ENCODE data around the gene VCL. TPM values are rescaled to one million over a fixed set of nuclear protein-coding genes. Genes with fewer than 3 reads are reported as not detected.

VCL gene
- total and polyA plus RNA-seq, 5 donors from 2014 or later: 11.4 to 39.2 (median 15.9) TPM

GRCh38 chr10:74150990-74151878, 153.3 kb downstream of the VCL start, which contains the start of gene ADK:
ADK (plus strand) TSS chr10:74151221; CDS start chr10:74151279, 58 bp downstream.
- Mint-ChIP-seq H3K36me3 (peaks cover 11% of the 10 kb centered on the region), H3K4me3 (peak within 1 kb of the TSS in 1 of 4 donors; percentile 93), H3K27me3 (no peaks in the 10 kb centered on the region), H3K27ac (peak within 1 kb of the TSS in 1 of 3 donors; percentile 74), H3K4me1 (peaks cover 20 to 59% (median 37%) of the 10 kb centered on the region in 4 donors), H3K9me3 (no peaks in the 10 kb centered on the region)
- Histone ChIP-seq H3K27me3 (ENCODE audit: control insufficient read depth, insufficient read depth, low read length) (no peaks in the 10 kb centered on the region), H3K27ac (ENCODE audit: insufficient read depth, low read length, poor library complexity, severe bottlenecking) (peak within 1 kb of the TSS; percentile 96), H3K4me3 (ENCODE audit: low read depth, low read length) (peak within 1 kb of the TSS; percentile 91), H3K36me3 (ENCODE audit: control insufficient read depth, insufficient read depth, low read length) (no peaks in the 10 kb centered on the region), H3K9me3 (ENCODE audit: control insufficient read depth in 2 of 2, low read length in 2 of 2) (no peaks in the 10 kb centered on the region), H3K4me1 (ENCODE audit: control insufficient read depth, insufficient read depth, low read length, poor library complexity, severe bottlenecking) (peaks cover 49% of the 10 kb centered on the region)
- peak; percentile 99 to 100 (median 100) for DNase-seq
- ATAC-seq (ENCODE audit: low read depth in 2 of 2): peak; percentile 95 to 97

- H3K27ac Mint-ChIP-seq: peak overlapping the region in 1 of 3 donors; percentile 74
- H3K4me3 Mint-ChIP-seq: peak overlapping the region in 2 of 4 donors; percentile 6 to 93
- Histone ChIP-seq H3K4me3 (ENCODE audit: low read depth, low read length) (peak overlapping the region; percentile 91), H3K27ac (ENCODE audit: insufficient read depth, low read length, poor library complexity, severe bottlenecking) (peak overlapping the region; percentile 96), H3K9me3 (ENCODE audit: control insufficient read depth in 2 of 2, low read length in 2 of 2) (no peaks in the 10 kb centered on the region), H3K27me3 (ENCODE audit: control insufficient read depth, insufficient read depth, low read length) (no peaks in the 10 kb centered on the region), H3K36me3 (ENCODE audit: control insufficient read depth, insufficient read depth, low read length) (no peaks in the 10 kb centered on the region), H3K4me1 (ENCODE audit: control insufficient read depth, insufficient read depth, low read length, poor library complexity, severe bottlenecking) (peaks cover 49% of the 10 kb centered on the region)
- ATAC-seq (ENCODE audit: low read depth in 2 of 2) (no peak), DNase-seq (no peak)
- H3K9me3 Mint-ChIP-seq: no peaks in the 10 kb centered on the region
- H3K27me3 Mint-ChIP-seq: no peaks in the 10 kb centered on the region
- peaks cover 16 to 58% (median 37%) of the 10 kb centered on the region in 4 donors for H3K4me1 Mint-ChIP-seq
- peaks cover 5% of the 10 kb centered on the region for H3K36me3 Mint-ChIP-seq
These were observed 154.2 kb downstream of the VCL start for GRCh38 chr10:74151879-74152722.

- Mint-ChIP-seq H3K9me3 (no peaks in the 10 kb centered on the region), H3K27ac (no peak overlapping the region), H3K27me3 (no peaks in the 10 kb centered on the region), H3K36me3 (peaks cover under 1% of the 10 kb centered on the region), H3K4me1 (peaks cover 12 to 48% (median 32%) of the 10 kb centered on the region in 4 donors), H3K4me3 (peak overlapping the region in 3 of 4 donors; percentile 33 to 62 (median 53))
- ATAC-seq (ENCODE audit: low read depth in 2 of 2): no peak
- DNase-seq: no peak
- Histone ChIP-seq H3K4me1 (ENCODE audit: control insufficient read depth, insufficient read depth, low read length, poor library complexity, severe bottlenecking) (peaks cover 43% of the 10 kb centered on the region), H3K36me3 (ENCODE audit: control insufficient read depth, insufficient read depth, low read length) (no peaks in the 10 kb centered on the region), H3K27ac (ENCODE audit: insufficient read depth, low read length, poor library complexity, severe bottlenecking) (no peak overlapping the region), H3K4me3 (ENCODE audit: low read depth, low read length) (no peak overlapping the region), H3K9me3 (ENCODE audit: control insufficient read depth in 2 of 2, low read length in 2 of 2) (no peaks in the 10 kb centered on the region), H3K27me3 (ENCODE audit: control insufficient read depth, insufficient read depth, low read length) (no peaks in the 10 kb centered on the region)
These were observed 155.2 kb downstream of the VCL start for GRCh38 chr10:74153123-74153522.

- peak overlapping the region in 1 of 3 donors; percentile 6 for H3K27ac Mint-ChIP-seq
- Histone ChIP-seq H3K4me1 (ENCODE audit: control insufficient read depth, insufficient read depth, low read length, poor library complexity, severe bottlenecking) (peaks cover 38% of the 10 kb centered on the region), H3K4me3 (ENCODE audit: low read depth, low read length) (no peak overlapping the region), H3K27ac (ENCODE audit: insufficient read depth, low read length, poor library complexity, severe bottlenecking) (no peak overlapping the region), H3K27me3 (ENCODE audit: control insufficient read depth, insufficient read depth, low read length) (no peaks in the 10 kb centered on the region), H3K36me3 (ENCODE audit: control insufficient read depth, insufficient read depth, low read length) (no peaks in the 10 kb centered on the region), H3K9me3 (ENCODE audit: control insufficient read depth in 2 of 2, low read length in 2 of 2) (no peaks in the 10 kb centered on the region)
- H3K36me3 Mint-ChIP-seq: no peaks in the 10 kb centered on the region
- H3K9me3 Mint-ChIP-seq: no peaks in the 10 kb centered on the region
- peaks cover 11 to 43% (median 31%) of the 10 kb centered on the region in 4 donors for H3K4me1 Mint-ChIP-seq
- no peak for DNase-seq
- ATAC-seq (ENCODE audit: low read depth in 2 of 2): no peak
- no peaks in the 10 kb centered on the region for H3K27me3 Mint-ChIP-seq
- H3K4me3 Mint-ChIP-seq: peak overlapping the region in 1 of 4 donors; percentile 1
These were observed 155.8 kb downstream of the VCL start for GRCh38 chr10:74153676-74154075.

GRCh38 chr10:74156919-74157289, 159.0 kb downstream of the VCL start:
- DNase-seq: no peak
- Histone ChIP-seq H3K4me1 (ENCODE audit: control insufficient read depth, insufficient read depth, low read length, poor library complexity, severe bottlenecking) (peaks cover 16% of the 10 kb centered on the region), H3K36me3 (ENCODE audit: control insufficient read depth, insufficient read depth, low read length) (no peaks in the 10 kb centered on the region), H3K27ac (ENCODE audit: insufficient read depth, low read length, poor library complexity, severe bottlenecking) (no peak overlapping the region), H3K4me3 (ENCODE audit: low read depth, low read length) (no peak overlapping the region), H3K27me3 (ENCODE audit: control insufficient read depth, insufficient read depth, low read length) (no peaks in the 10 kb centered on the region), H3K9me3 (ENCODE audit: control insufficient read depth in 2 of 2, low read length in 2 of 2) (no peaks in the 10 kb centered on the region)
- Mint-ChIP-seq H3K4me1 (peaks cover 11 to 46% (median 32%) of the 10 kb centered on the region in 4 donors), H3K9me3 (no peaks in the 10 kb centered on the region), H3K36me3 (no peaks in the 10 kb centered on the region), H3K4me3 (peak overlapping the region in 1 of 4 donors; percentile 61), H3K27me3 (no peaks in the 10 kb centered on the region), H3K27ac (peak overlapping the region in 1 of 3 donors; percentile 24)
- no peak for ATAC-seq (ENCODE audit: low read depth in 2 of 2)

GRCh38 chr10:74160013-74160412, 162.1 kb downstream of the VCL start:
- H3K4me3 Mint-ChIP-seq: no peak overlapping the region
- Histone ChIP-seq H3K4me3 (ENCODE audit: low read depth, low read length) (no peak overlapping the region), H3K27ac (ENCODE audit: insufficient read depth, low read length, poor library complexity, severe bottlenecking) (no peak overlapping the region), H3K9me3 (ENCODE audit: control insufficient read depth in 2 of 2, low read length in 2 of 2) (no peaks in the 10 kb centered on the region), H3K36me3 (ENCODE audit: control insufficient read depth, insufficient read depth, low read length) (no peaks in the 10 kb centered on the region), H3K27me3 (ENCODE audit: control insufficient read depth, insufficient read depth, low read length) (no peaks in the 10 kb centered on the region), H3K4me1 (ENCODE audit: control insufficient read depth, insufficient read depth, low read length, poor library complexity, severe bottlenecking) (no peaks in the 10 kb centered on the region)
- H3K27me3 Mint-ChIP-seq: no peaks in the 10 kb centered on the region
- H3K4me1 Mint-ChIP-seq: peaks cover 6 to 36% (median 19%) of the 10 kb centered on the region in 4 donors
- H3K36me3 Mint-ChIP-seq: peaks cover 7% of the 10 kb centered on the region
- no peak overlapping the region for H3K27ac Mint-ChIP-seq
- no peak for DNase-seq
- ATAC-seq (ENCODE audit: low read depth in 2 of 2): no peak
- H3K9me3 Mint-ChIP-seq: no peaks in the 10 kb centered on the region

- peaks cover 7% of the 10 kb centered on the region for H3K36me3 Mint-ChIP-seq
- ATAC-seq (ENCODE audit: low read depth in 2 of 2) (no peak), DNase-seq (no peak)
- Histone ChIP-seq H3K9me3 (ENCODE audit: control insufficient read depth in 2 of 2, low read length in 2 of 2) (no peaks in the 10 kb centered on the region), H3K27ac (ENCODE audit: insufficient read depth, low read length, poor library complexity, severe bottlenecking) (no peak overlapping the region), H3K36me3 (ENCODE audit: control insufficient read depth, insufficient read depth, low read length) (no peaks in the 10 kb centered on the region), H3K4me3 (ENCODE audit: low read depth, low read length) (no peak overlapping the region), H3K4me1 (ENCODE audit: control insufficient read depth, insufficient read depth, low read length, poor library complexity, severe bottlenecking) (no peaks in the 10 kb centered on the region), H3K27me3 (ENCODE audit: control insufficient read depth, insufficient read depth, low read length) (no peaks in the 10 kb centered on the region)
- no peaks in the 10 kb centered on the region for H3K27me3 Mint-ChIP-seq
- no peak overlapping the region for H3K27ac Mint-ChIP-seq
- peaks cover 8 to 28% (median 14%) of the 10 kb centered on the region in 4 donors for H3K4me1 Mint-ChIP-seq
- H3K9me3 Mint-ChIP-seq: no peaks in the 10 kb centered on the region
- peak overlapping the region in 1 of 4 donors; percentile 48 for H3K4me3 Mint-ChIP-seq
These were observed 165.6 kb downstream of the VCL start for GRCh38 chr10:74163319-74164068.

All from CD4-positive, CD25-positive, alpha-beta regulatory T cell (primary cell).